ENCODE data around the gene ZMIZ2. TPM values are rescaled to one million over a fixed set of nuclear protein-coding genes. Genes with fewer than 3 reads are reported as not detected.

Gene ZMIZ2
- total RNA-seq, 1 experiment from 2014 or later: 91.3 TPM

DNA sequence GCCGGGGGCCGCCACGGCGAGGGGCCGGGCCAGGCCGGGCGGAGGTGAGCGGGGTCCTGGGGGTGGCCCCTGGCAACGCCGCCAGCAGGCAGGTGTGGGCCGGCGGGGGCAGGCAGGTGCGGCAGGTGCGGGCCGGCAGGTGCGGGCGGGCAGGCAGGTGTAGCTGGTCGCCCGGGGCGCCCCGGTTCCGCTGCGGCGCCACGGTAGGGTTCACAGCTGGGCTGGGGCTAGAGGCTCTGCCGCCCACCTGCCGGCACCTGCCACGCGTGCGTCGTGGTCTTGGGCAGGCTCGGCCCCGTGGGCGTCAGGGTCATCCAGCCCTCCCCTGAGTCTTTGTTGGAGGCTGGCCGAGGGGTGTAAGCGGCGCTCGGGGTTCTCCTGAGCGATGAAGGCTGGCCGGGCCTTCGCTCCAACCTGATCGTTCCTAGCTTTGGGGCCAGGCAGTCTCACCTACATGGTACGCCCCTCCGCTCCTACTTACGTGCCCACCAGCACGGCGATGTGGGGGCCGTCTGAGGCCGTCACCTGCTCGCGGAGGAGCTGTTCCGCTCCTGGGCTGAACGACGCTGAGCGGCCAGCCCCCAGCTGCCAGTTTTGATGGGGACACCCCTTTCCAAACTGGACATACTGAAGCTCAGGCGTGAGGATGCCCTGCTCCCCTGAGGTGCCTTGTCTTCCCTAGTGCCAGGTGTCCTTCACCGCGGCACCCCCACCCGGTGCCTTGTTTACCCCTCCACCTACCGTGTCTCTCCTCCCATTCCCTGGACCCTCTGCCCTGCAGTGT, 493 bp downstream of the ZMIZ2 start:
- ChIA-PET RAD21 (ENCODE audit: low non-redundant PET in 1 of 2, low total read pairs in 2 of 2, uncharacterized antibody in 2 of 2, unreplicated experiment in 2 of 2) (no interaction called here), POLR2A (interaction anchor here (1.1 kb wide), 1 partner anchor 14 kb away, joined by 3 read pairs; no protein-coding TSS in a partner anchor), CTCF (no interaction called here)
- DNase-seq (ENCODE audit: low read depth, low spot score): no peak
- Histone ChIP-seq H2AFZ (ENCODE audit: low read depth, low read length, poor library complexity, severe bottlenecking) (no peak overlapping the region), H3K4me2 (ENCODE audit: low read length) (peak overlapping the region; percentile 77), H3K9ac (ENCODE audit: low read length) (peak overlapping the region; percentile 79), H3K4me3 (replicated peaks in 1 of 2; ENCODE audit: low read depth in 1 of 2, low read length in 2 of 2) (peak overlapping the region; percentile 83 to 89), H3K9me2 (ENCODE audit: insufficient read depth) (no peaks in the 10 kb centered on the region), H3K27ac (ENCODE audit: low read depth, low read length) (peak overlapping the region; percentile 92; the same call in 1 of the 2 replicates), H3K36me3 (ENCODE audit: control insufficient read depth in 1 of 2, insufficient read depth in 2 of 2, low read length in 2 of 2) (peaks cover 2 to 3% of the 10 kb centered on the region in 2 experiments; a peak in 2 of 4 replicates), H3K9me3 (ENCODE audit: control insufficient read depth in 1 of 2, insufficient read depth in 1 of 2, low read depth in 1 of 2, low read length in 2 of 2) (no peaks in the 10 kb centered on the region), H3K27me3 (ENCODE audit: insufficient read depth, low read length) (no peaks in the 10 kb centered on the region), H3K79me2 (ENCODE audit: insufficient read depth, low read length) (peaks cover 43% of the 10 kb centered on the region), H4K20me1 (ENCODE audit: insufficient read depth) (no peaks in the 10 kb centered on the region), H3K4me1 (ENCODE audit: control insufficient read depth in 1 of 2, insufficient read depth in 2 of 2, low read length in 2 of 2) (peaks cover 18 to 31% of the 10 kb centered on the region in 2 experiments)
- intact Hi-C loops (cut with micrococcal nuclease): loop anchor here (1.0 to 5.0 kb wide), 3 partner anchors 112 to 161 kb away; partner anchors contain the start of gene OGDH
- TF ChIP-seq ZFX (IDR thresholded peaks at IDR 0.05) (peak; percentile 58), TCF7L2 (IDR thresholded peaks at IDR 0.05; ENCODE audit: borderline replicate concordance, extremely low read depth, insufficient read depth, insufficient read length) (no peak), FOSL1 (IDR thresholded peaks at IDR 0.05; ENCODE audit: low read depth) (no peak)
- TF ChIP-seq, protein P1, sequence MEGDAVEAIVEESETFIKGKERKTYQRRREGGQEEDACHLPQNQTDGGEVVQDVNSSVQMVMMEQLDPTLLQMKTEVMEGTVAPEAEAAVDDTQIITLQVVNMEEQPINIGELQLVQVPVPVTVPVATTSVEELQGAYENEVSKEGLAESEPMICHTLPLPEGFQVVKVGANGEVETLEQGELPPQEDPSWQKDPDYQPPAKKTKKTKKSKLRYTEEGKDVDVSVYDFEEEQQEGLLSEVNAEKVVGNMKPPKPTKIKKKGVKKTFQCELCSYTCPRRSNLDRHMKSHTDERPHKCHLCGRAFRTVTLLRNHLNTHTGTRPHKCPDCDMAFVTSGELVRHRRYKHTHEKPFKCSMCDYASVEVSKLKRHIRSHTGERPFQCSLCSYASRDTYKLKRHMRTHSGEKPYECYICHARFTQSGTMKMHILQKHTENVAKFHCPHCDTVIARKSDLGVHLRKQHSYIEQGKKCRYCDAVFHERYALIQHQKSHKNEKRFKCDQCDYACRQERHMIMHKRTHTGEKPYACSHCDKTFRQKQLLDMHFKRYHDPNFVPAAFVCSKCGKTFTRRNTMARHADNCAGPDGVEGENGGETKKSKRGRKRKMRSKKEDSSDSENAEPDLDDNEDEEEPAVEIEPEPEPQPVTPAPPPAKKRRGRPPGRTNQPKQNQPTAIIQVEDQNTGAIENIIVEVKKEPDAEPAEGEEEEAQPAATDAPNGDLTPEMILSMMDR (IDR thresholded peaks at IDR 0.05 in 2 of 3, conservative IDR thresholded peaks at IDR 0.05 in 1 of 3; ENCODE audit: borderline replicate concordance in 1 of 3, insufficient read depth in 1 of 3, low read depth in 2 of 3, low read length in 2 of 3): no peak
- no TSS peak for BruUV-seq (replicated peaks)
- ATAC-seq: peak; percentile 53

DNA sequence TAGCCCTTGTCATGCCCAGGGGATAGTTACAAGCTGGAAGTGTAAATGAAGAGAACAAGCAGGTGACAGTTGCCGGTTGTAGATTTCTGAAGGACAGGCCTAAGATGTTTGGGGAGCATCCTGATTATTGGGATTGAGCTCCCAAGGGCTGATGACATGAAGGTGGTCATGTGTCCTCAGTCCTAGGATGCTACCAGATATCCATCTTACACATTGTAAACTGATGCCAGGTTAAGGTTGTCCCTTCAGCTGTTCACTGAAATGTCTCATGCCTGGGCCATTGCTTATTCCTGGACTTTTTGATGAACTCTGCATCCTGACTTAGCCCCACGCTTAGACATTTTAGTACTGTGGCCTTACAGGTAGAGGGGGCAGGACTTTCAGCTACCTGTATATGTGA, 1.3 kb downstream of the ZMIZ2 start:
- H2AFZ ChIP-seq (ENCODE audit: low read depth, low read length, poor library complexity, severe bottlenecking): no peak overlapping the region
- ChIA-PET CTCF (no interaction called here), RAD21 (ENCODE audit: low non-redundant PET in 1 of 2, low total read pairs in 2 of 2, uncharacterized antibody in 2 of 2, unreplicated experiment in 2 of 2) (no interaction called here), POLR2A (interaction anchor here (1.1 kb wide), 1 partner anchor 15 kb away, joined by 3 read pairs; no protein-coding TSS in a partner anchor)
- no peaks in the 10 kb centered on the region for H3K9me3 ChIP-seq (ENCODE audit: control insufficient read depth in 1 of 2, insufficient read depth in 1 of 2, low read depth in 1 of 2, low read length in 2 of 2)
- H3K4me1 ChIP-seq (ENCODE audit: control insufficient read depth in 1 of 2, insufficient read depth in 2 of 2, low read length in 2 of 2): peaks cover 18 to 35% of the 10 kb centered on the region in 2 experiments
- peaks cover 2 to 3% of the 10 kb centered on the region in 2 experiments; a peak in 2 of 4 replicates for H3K36me3 ChIP-seq (ENCODE audit: control insufficient read depth in 1 of 2, insufficient read depth in 2 of 2, low read length in 2 of 2)
- no peaks in the 10 kb centered on the region for H3K9me2 ChIP-seq (ENCODE audit: insufficient read depth)
- H3K79me2 ChIP-seq (ENCODE audit: insufficient read depth, low read length): peaks cover 50% of the 10 kb centered on the region
- no peaks in the 10 kb centered on the region for H3K27me3 ChIP-seq (ENCODE audit: insufficient read depth, low read length)
- TSS peak; percentile 51 for BruUV-seq (replicated peaks)
- H4K20me1 ChIP-seq (ENCODE audit: insufficient read depth): no peaks in the 10 kb centered on the region
- no peak for TF ChIP-seq POLR2AphosphoS5 (IDR thresholded peaks at IDR 0.05; ENCODE audit: low read depth, low read length)
- TF ChIP-seq EZH2phosphoT487 (IDR thresholded peaks at IDR 0.05; ENCODE audit: borderline replicate concordance): no peak
- intact Hi-C loops (cut with micrococcal nuclease): loop anchor here (5.0 kb wide), 2 partner anchors 113 to 143 kb away; partner anchors contain the start of gene OGDH
- H3K4me3 ChIP-seq (replicated peaks in 1 of 2; ENCODE audit: low read depth in 1 of 2, low read length in 2 of 2): peak overlapping the region; percentile 83 to 89
- ATAC-seq (no peak), DNase-seq (ENCODE audit: low read depth, low spot score) (no peak)
- H3K4me2 ChIP-seq (ENCODE audit: low read length): peak overlapping the region; percentile 77
- peak overlapping the region; percentile 79 for H3K9ac ChIP-seq (ENCODE audit: low read length)
- H3K27ac ChIP-seq (ENCODE audit: low read depth, low read length): no peak overlapping the region

All from HCT116 (cell line).